GM12872 (cell line): ENCODE results near the gene CLSTN1.

Experiments used
- CTCF ChIP-seq: IDR thresholded peaks from 3 replicates; pipeline ENCODE4 v1.5.1; 2011; ENCODE audit warnings: low read depth, mild to moderate bottlenecking, low read length, moderate library complexity; ENCODE audit not compliant: insufficient read depth

Gene CLSTN1

GRCh38 chr1:9836632-9836960 lies 12.8 kb upstream of the CLSTN1 start:
- no peak for TF ChIP-seq CTCF

- no peak for TF ChIP-seq CTCF
These were observed 12.2 kb upstream of the CLSTN1 start for GRCh38 chr1:9835758-9836631.

GRCh38 chr1:9835404-9835757 lies 11.6 kb upstream of the CLSTN1 start:
- TF ChIP-seq CTCF: no peak

GRCh38 chr1:9833632-9834031 lies 9.9 kb upstream of the CLSTN1 start:
- TF ChIP-seq CTCF: no peak

GRCh38 chr1:9827558-9828185 lies 3.9 kb upstream of the CLSTN1 start:
- peak; percentile 45; the same call in 2 of the 3 replicates for TF ChIP-seq CTCF

- no peak for TF ChIP-seq CTCF
These were observed 2.9 kb upstream of the CLSTN1 start for GRCh38 chr1:9826616-9827015.

GRCh38 chr1:9826087-9826486 lies 2.3 kb upstream of the CLSTN1 start:
- no peak for TF ChIP-seq CTCF
